K562 (cell line): ENCODE data around the gene OXSR1. TPM values are rescaled to one million over a fixed set of nuclear protein-coding genes. Genes with fewer than 3 reads are reported as not detected.
A peak's percentile ranks its signal among the peaks of the same experiment; 100 is the strongest.

Experiments used
- ATAC-seq: fragments of 200-7000 bp; cut with Tn5 transposase; 3 replicates; pipeline ENCODE4 v1.9.1; 2020; ENCODE audit warnings: moderate library complexity
- BruUV-seq: library from RNA; stranded (reverse); fragments of 400-500 nt; replicated peaks from 2 replicates; lab custom pipeline; 2021; lab: Mats Ljungman, UMichigan
- CTCF ChIA-PET: fragments of 300-600 bp; formaldehyde crosslinking; extraction: SDS; loops from one replicate; lab custom pipeline; 2021; ENCODE audit warnings: low intra/inter-chr PET ratio; lab: Yijun Ruan, JAX
- POLR2A ChIA-PET: fragments of 300-600, 350-650 bp; sonication (Branson Sonifier 250); formaldehyde crosslinking; extraction: SDS; loops from one replicate; lab custom pipeline; 2021; ENCODE audit warnings: antibody characterized with exemption, inconsistent platforms; lab: Yijun Ruan, JAX
- DNase-seq, 4 experiments: peaks; one replicate each; pipeline versions ENCODE4 v3.0.0 to v3.0.0-alpha.2; 2011 to 2018; ENCODE audit warnings: low spot score in 3 of 4, mixed read lengths in 3 of 4; ENCODE audit errors: extremely low read depth in 1 of 4
- FAIRE-seq: peaks from 2 replicates; lab custom pipeline; 2011; peaks lifted over from hg19 to GRCh38; lab: Jason Lieb, UNC
- H2AFZ ChIP-seq: 2 replicates; pipeline ENCODE4 v1.6.0; 2011; ENCODE audit warnings: low read depth, low read length, control low read depth, inconsistent platforms
- H3K27ac ChIP-seq: fragments of 200-600 bp; 3 replicates; pipeline ENCODE4 v1.8.0; 2011; ENCODE audit warnings: low read depth, mild to moderate bottlenecking, control low read depth, inconsistent platforms, low read length, moderate library complexity, mixed read lengths; ENCODE audit errors: extremely low read depth
- H3K27me3 ChIP-seq, 2 experiments: fragments of 300-600 bp in 1 of 2; 2 replicates in 1 of 2; 3 replicates in 1 of 2; pipeline versions ENCODE4 v1.6.0 to v1.8.0; 2011; ENCODE audit warnings: inconsistent platforms in 2 of 2, low read length in 2 of 2, mild to moderate bottlenecking in 1 of 2, mixed read lengths in 1 of 2, moderate library complexity in 1 of 2; ENCODE audit not compliant: control insufficient read depth in 2 of 2, insufficient read depth in 2 of 2
- H3K36me3 ChIP-seq: fragments of 300-600 bp; 3 replicates; pipeline ENCODE4 v1.8.0; 2011; ENCODE audit warnings: mild to moderate bottlenecking, low read length, inconsistent platforms; ENCODE audit not compliant: control insufficient read depth, insufficient read depth
- H3K4me1 ChIP-seq, 2 experiments: fragments of 200-600 bp in 1 of 2; replicated peaks in 1 of 2; 2 replicates in 1 of 2; 3 replicates in 1 of 2; pipeline versions ENCODE4 v1.5.1 to v1.8.0; 2011; ENCODE audit warnings: inconsistent platforms in 2 of 2, low read length in 2 of 2, mild to moderate bottlenecking in 1 of 2, mixed read lengths in 1 of 2, moderate library complexity in 1 of 2; ENCODE audit not compliant: control insufficient read depth in 2 of 2, insufficient read depth in 2 of 2
- H3K4me2 ChIP-seq: 2 replicates; pipeline ENCODE4 v1.6.1; 2011; ENCODE audit warnings: low read length, control low read depth, inconsistent platforms, mixed read lengths; ENCODE audit not compliant: insufficient read depth
- H3K4me3 ChIP-seq: fragments of 200-600 bp; sonication (generic), shearing (Covaris generic); 2 replicates; pipeline ENCODE4 v1.5.1; 2016; ENCODE audit warnings: control low read depth, inconsistent platforms
- H3K79me2 ChIP-seq: fragments of 200-600 bp; 3 replicates; pipeline ENCODE4 v1.8.0; 2011; ENCODE audit warnings: low read length, inconsistent platforms; ENCODE audit not compliant: control insufficient read depth, insufficient read depth
- H3K9ac ChIP-seq, 2 experiments: 2 replicates each; pipeline versions ENCODE4 v1.6.0 to v1.6.1; 2011; ENCODE audit warnings: low read depth in 2 of 2, low read length in 2 of 2, control low read depth in 1 of 2, inconsistent platforms in 1 of 2, mild to moderate bottlenecking in 1 of 2, mixed read lengths in 1 of 2; ENCODE audit not compliant: insufficient read depth in 1 of 2
- H3K9me1 ChIP-seq: one replicate; pipeline ENCODE4 v1.6.0; 2011; ENCODE audit warnings: inconsistent platforms, mild to moderate bottlenecking, low read length, moderate library complexity; ENCODE audit not compliant: control insufficient read depth, insufficient read depth
- H3K9me3 ChIP-seq: replicated peaks from 2 replicates; pipeline ENCODE4 v1.5.1; 2011; ENCODE audit warnings: low read depth, low read length, inconsistent platforms; ENCODE audit not compliant: control insufficient read depth, insufficient read depth
- H4K20me1 ChIP-seq: replicated peaks from 2 replicates; pipeline ENCODE4 v1.6.1; 2011; ENCODE audit warnings: low read length, inconsistent platforms, mixed read lengths; ENCODE audit not compliant: control insufficient read depth, insufficient read depth
- C11orf30 ChIP-seq: fragments of 450-650 bp; IDR thresholded peaks from 2 replicates; pipeline ENCODE4 v1.6.1; 2016; ENCODE audit warnings: low read depth, mild to moderate bottlenecking
- CHD4 ChIP-seq: fragments of 200-600 bp; sonication (generic); IDR thresholded peaks from 3 replicates; pipeline ENCODE4 v1.6.1; 2012; ENCODE audit warnings: low read depth, mild to moderate bottlenecking, mixed read lengths, low read length, inconsistent platforms; ENCODE audit not compliant: insufficient read depth, insufficient replicate concordance, poor library complexity, severe bottlenecking
- COPS2 ChIP-seq: fragments of 450-650 bp; conservative IDR thresholded peaks from 2 replicates; pipeline ENCODE4 v1.6.1; 2016; ENCODE audit warnings: mild to moderate bottlenecking, moderate library complexity
- ERF ChIP-seq: fragments of 450-650 bp; formaldehyde crosslinking; IDR thresholded peaks from 2 replicates; pipeline ENCODE4 v1.4.0; 2020; ENCODE audit warnings: mild to moderate bottlenecking, mixed read lengths
- HDAC3 ChIP-seq: fragments of 450-650 bp; IDR thresholded peaks from 2 replicates; pipeline ENCODE4 v1.6.1; 2018; ENCODE audit warnings: borderline replicate concordance, mild to moderate bottlenecking, moderate library complexity; ENCODE audit not compliant: partially characterized antibody
- HOXB6 ChIP-seq: fragments of 250-450 bp; sonication (Bioruptor Pico); IDR thresholded peaks from 2 replicates; pipeline ENCODE4 v1.5.1; 2022; ENCODE audit warnings: mild to moderate bottlenecking, borderline replicate concordance
- KLF10 ChIP-seq: fragments of 250-450 bp; sonication (Bioruptor Pico); IDR thresholded peaks from 2 replicates; pipeline ENCODE4 v1.6.1; 2021; ENCODE audit warnings: matching md5 sums
- MCM7 ChIP-seq, 2 experiments: fragments of 450-650 bp; IDR thresholded peaks; 2 replicates each; pipeline ENCODE4 v1.6.1; 2016 to 2018
- MED1 ChIP-seq: sonication (generic); formaldehyde crosslinking; IDR thresholded peaks from 2 replicates; pipeline ENCODE4 v1.8.1; 2023; ENCODE audit warnings: missing genetic modification reagents, borderline replicate concordance
- NCOA6 ChIP-seq: fragments of 450-650 bp; IDR thresholded peaks from 2 replicates; pipeline ENCODE4 v1.6.1; 2017; ENCODE audit warnings: mild to moderate bottlenecking
- PRPF4 ChIP-seq: fragments of 200-400 bp; formaldehyde crosslinking; IDR thresholded peaks from one replicate; pipeline ENCODE4 v1.6.1; 2017; ENCODE audit warnings: low read length, low read depth, mild to moderate bottlenecking; ENCODE audit not compliant: insufficient read depth, poor library complexity, severe bottlenecking
- RBFOX2 ChIP-seq: fragments of 200-400 bp; formaldehyde crosslinking; IDR thresholded peaks from 2 replicates; pipeline ENCODE4 v1.6.1; 2017; ENCODE audit warnings: low read depth, mild to moderate bottlenecking, low read length, moderate library complexity
- ZNF277 ChIP-seq: fragments of 250-450 bp; sonication (Bioruptor Pico); IDR thresholded peaks from 2 replicates; pipeline ENCODE4 v1.8.0; 2022; ENCODE audit warnings: inconsistent platforms, mild to moderate bottlenecking, moderate library complexity, borderline replicate concordance
- WGBS: fragments of 100-300 bp; shearing (Covaris generic); methylation state at CpG from one replicate; pipeline ENCODE4 v1.1.6; 2016; ENCODE audit warnings: low coverage, mixed read lengths; ENCODE audit not compliant: insufficient coverage; ENCODE audit errors: missing lambda C conversion rate; 5-methylcytosine and 5-hydroxymethylcytosine counted together
- in situ Hi-C: fragments of 300-500 bp; cut with MboI; formaldehyde crosslinking; loops from 4 replicates; pipeline ENCODE4 v1.15.0; 2018; ENCODE audit warnings: inconsistent platforms, mixed read lengths
- intact Hi-C: fragments of 100-400 bp; cut with micrococcal nuclease; formaldehyde crosslinking; loops from 2 replicates; pipeline ENCODE4 v1.14.2; 2022
- polyA plus RNA-seq, 8 experiments: library from polyadenylated mRNA; depleted of rRNA in 4 of 8; stranded (reverse) in 5 of 8; unstranded in 3 of 8; fragments of >200 nt; fragmentation: Nextera tagmentation in 2 of 8; fragmentation: Illumina TruSeq in 1 of 8; extraction: Ambion mirVana in 2 of 8; extraction: Trizol in 1 of 8; gene quantifications; 2 replicates each; pipeline versions ENCODE4 v1.2.1 to v1.2.3, GENCODE V29; 2011 to 2014; ENCODE audit warnings: inconsistent platforms in 1 of 8, missing spikeins in 1 of 8
- total RNA-seq, 7 experiments: library from RNA; depleted of rRNA in 6 of 7; stranded (reverse); fragments of >200 nt in 6 of 7; fragmentation: Illumina TruSeq in 2 of 7; extraction: Trizol in 2 of 7; gene quantifications; 2 replicates each; pipeline versions ENCODE4 v1.2.1 to v1.2.3, GENCODE V29; 2011 to 2021; ENCODE audit warnings: low replicate concordance in 1 of 7
- TF ChIP-seq, protein P1 (sequence below): fragments of 250-450 bp; sonication (Bioruptor Pico); IDR thresholded peaks from 2 replicates; pipeline ENCODE4 v1.6.1; 2021; ENCODE audit warnings: mild to moderate bottlenecking

OXSR1 gene
- total and polyA plus RNA-seq, 9 of the 15 experiments (the other 6 are each of a cell fraction or from before 2014, with no cell fraction given), result 15.7 to 87.6 (median 48.7) TPM

DNA sequence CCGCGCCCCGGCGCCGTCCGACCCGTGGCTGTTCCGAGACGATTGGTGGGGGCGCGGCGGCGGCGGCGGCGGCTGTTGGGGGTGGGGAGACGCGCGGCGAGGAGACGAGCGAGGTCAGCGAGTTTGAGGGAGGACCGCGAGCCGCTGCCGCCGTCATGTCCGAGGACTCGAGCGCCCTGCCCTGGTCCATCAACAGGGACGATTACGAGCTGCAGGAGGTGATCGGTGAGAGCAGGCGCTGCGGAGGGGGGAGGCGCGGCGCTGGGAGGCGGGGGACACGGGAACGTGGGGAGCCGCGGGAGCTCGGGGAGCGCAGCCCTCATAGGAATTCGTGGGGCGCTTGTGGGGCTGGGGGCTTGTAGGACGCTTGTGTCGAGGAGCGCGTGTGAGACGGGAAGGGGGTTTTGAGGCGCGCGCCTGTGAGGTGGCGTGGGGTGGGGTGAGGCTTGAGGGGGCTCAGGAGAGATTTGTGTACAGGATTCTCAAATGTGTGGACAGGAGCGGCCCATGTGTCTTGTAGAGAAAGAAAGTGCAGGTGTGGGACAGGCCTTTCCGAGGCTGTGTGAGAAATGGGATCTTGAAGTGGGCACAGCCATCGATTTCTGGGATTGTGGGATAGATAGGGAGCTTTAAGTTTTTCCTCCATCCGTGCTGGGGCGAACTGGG, 518 bp downstream of the OXSR1 start (continued):
- TF ChIP-seq C11orf30 (no peak), HOXB6 (CRISPR knock-in tag) (no peak), MCM7 (IDR thresholded peaks at IDR 0.05) (no peak), RBFOX2 (peak; percentile 2), ERF (CRISPR knock-in tag) (no peak), KLF10 (CRISPR knock-in tag) (no peak), COPS2 (no peak), CHD4 (no peak), MED1 (CRISPR knock-in tag) (no peak)
- TF ChIP-seq, protein P1, sequence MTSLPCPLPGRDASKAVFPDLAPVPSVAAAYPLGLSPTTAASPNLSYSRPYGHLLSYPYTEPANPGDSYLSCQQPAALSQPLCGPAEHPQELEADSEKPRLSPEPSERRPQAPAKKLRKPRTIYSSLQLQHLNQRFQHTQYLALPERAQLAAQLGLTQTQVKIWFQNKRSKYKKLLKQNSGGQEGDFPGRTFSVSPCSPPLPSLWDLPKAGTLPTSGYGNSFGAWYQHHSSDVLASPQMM, result no peak

DNA sequence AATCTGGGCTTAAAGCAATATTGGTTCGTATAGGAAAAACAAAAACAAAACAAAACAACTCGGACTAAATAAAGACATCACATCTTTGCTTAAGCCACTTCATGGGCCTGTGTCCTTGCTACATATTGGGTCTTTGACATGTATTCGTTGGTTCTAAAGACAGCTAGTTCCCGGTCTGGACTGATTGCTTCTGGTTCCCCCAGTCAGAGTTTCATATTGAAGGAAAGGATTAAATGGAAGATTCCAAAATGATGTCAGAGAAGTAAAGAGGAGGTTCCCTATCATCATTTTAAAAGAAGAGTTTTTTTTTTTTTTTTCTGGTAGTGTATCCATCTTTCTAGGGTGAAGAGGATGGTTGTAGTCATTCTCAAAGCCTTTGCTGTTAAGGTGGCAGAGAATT, 2.3 kb downstream of the OXSR1 start:
- ChIA-PET CTCF (no interaction called here), POLR2A (interaction anchor here (0.8 to 5.4 kb wide), 7 partner anchors 10 to 876 kb away, joined by 3 to 55 read pairs (median 4); partner anchors contain the start of genes ACAA1 and MYD88)
- peaks cover 73% of the 10 kb centered on the region for H3K79me2 ChIP-seq
- 31% methylated on average over 4 of the region's 4 CpGs for WGBS
- no peak overlapping the region for H2AFZ ChIP-seq
- no peak for ATAC-seq
- peaks cover 23% of the 10 kb centered on the region for H3K36me3 ChIP-seq
- H3K4me2 ChIP-seq, result peak overlapping the region; percentile 89
- peaks cover 2% of the 10 kb centered on the region for H3K9me1 ChIP-seq
- in situ Hi-C loops (no loop called here), intact Hi-C loops (no loop called here)
- TF ChIP-seq NCOA6, result no peak
- no peak for TF ChIP-seq PRPF4
- 0 out of 2 replicates have a peak, but pooled peaks have one; percentile 17 for TF ChIP-seq RBFOX2
- TF ChIP-seq HDAC3, result no peak
- TF ChIP-seq ZNF277 (CRISPR knock-in tag), result no peak
- 0 out of 4 replicates have a peak overlapping the region, but pooled peaks of 1 of the 2 experiments have one; percentile 25 for H3K9ac ChIP-seq
- BruUV-seq, result no TSS peak
- H4K20me1 ChIP-seq, result peaks cover 16% of the 10 kb centered on the region
- no peaks in the 10 kb centered on the region for H3K27me3 ChIP-seq
- DNase-seq, result no peak
- FAIRE-seq, result no peak
- no peak overlapping the region; the same call in 1 of the 2 replicates for H3K4me3 ChIP-seq
- no peaks in the 10 kb centered on the region for H3K9me3 ChIP-seq
- peaks cover 22 to 35% of the 10 kb centered on the region in 2 experiments for H3K4me1 ChIP-seq
- no peak overlapping the region for H3K27ac ChIP-seq
